GM19467 (cell line): ENCODE measurements around the gene RELL2.

Experiments used
- ATAC-seq: cut with Tn5 transposase; IDR thresholded peaks from one replicate; pipeline ENCODE4 v1.9.1; 2021; ENCODE audit warnings: mild to moderate bottlenecking, moderate library complexity; ENCODE audit not compliant: unreplicated experiment

RELL2 gene

GRCh38 chr5:141649056-141649688 is 12.4 kb downstream of the RELL2 start:
- ATAC-seq, result no peak

- no peak for ATAC-seq
These were observed 13.2 kb downstream of the RELL2 start for GRCh38 chr5:141649972-141650371.

GRCh38 chr5:141650851-141651727 is 14.3 kb downstream of the RELL2 start, which contains the start of gene FCHSD1:
Gene FCHSD1 (minus strand): TSS chr5:141651418. CDS start chr5:141651368, 50 bp downstream.
- peak; percentile 91 for ATAC-seq

- no peak for ATAC-seq
These were observed 14.9 kb downstream of the RELL2 start for GRCh38 chr5:141651728-141652105.

- ATAC-seq, result no peak
These were observed 17.5 kb downstream of the RELL2 start for GRCh38 chr5:141654298-141654697.

- ATAC-seq, result no peak
These were observed 18.2 kb downstream of the RELL2 start for GRCh38 chr5:141655020-141655419.

- no peak for ATAC-seq
These were observed 19.6 kb downstream of the RELL2 start for GRCh38 chr5:141656396-141656795.

GRCh38 chr5:141657404-141657803 is 20.6 kb downstream of the RELL2 start:
- ATAC-seq, result no peak

- ATAC-seq, result no peak
These were observed 21.2 kb downstream of the RELL2 start for GRCh38 chr5:141657937-141658545.

GRCh38 chr5:141662028-141662427 is 25.2 kb downstream of the RELL2 start:
- ATAC-seq, result no peak

- no peak for ATAC-seq
These were observed 26.7 kb downstream of the RELL2 start for GRCh38 chr5:141663506-141663905.

- ATAC-seq, result peak; percentile 94
These were observed 28.1 kb downstream of the RELL2 start for GRCh38 chr5:141664733-141665461.

- no peak for ATAC-seq
These were observed 29.5 kb downstream of the RELL2 start for GRCh38 chr5:141665995-141666940.

- no peak for ATAC-seq
These were observed 31.9 kb downstream of the RELL2 start for GRCh38 chr5:141668601-141669265.

- no peak for ATAC-seq
These were observed 32.7 kb downstream of the RELL2 start for GRCh38 chr5:141669520-141669919.

GRCh38 chr5:141672071-141672840 is 35.5 kb downstream of the RELL2 start:
- no peak for ATAC-seq

- ATAC-seq, result no peak
These were observed 36.3 kb downstream of the RELL2 start for GRCh38 chr5:141672841-141673813.

GRCh38 chr5:141674747-141675146 is 38.0 kb downstream of the RELL2 start:
- no peak for ATAC-seq
